ENCODE data around the gene SKIC2. TPM values are rescaled to one million over a fixed set of nuclear protein-coding genes. Genes with fewer than 3 reads are reported as not detected.
"Not testable (repeated sequence)": the region's sequence is repeated elsewhere in the genome, so short reads cannot be mapped to it uniquely, and the experiment has no call there.

The SKIC2 gene
- total and polyA plus RNA-seq, 2 donors (not counting 1 experiment from before 2014, with no cell fraction given): 21.6 to 58.0 TPM

GRCh38 chr6:31978831-31979230, 19.9 kb downstream of the SKIC2 start:
- Histone ChIP-seq H3K4me2 (ENCODE audit: extremely low read depth, insufficient read depth, low read length) (no peak overlapping the region), H4K20me1 (ENCODE audit: control insufficient read depth, extremely low read depth, insufficient read depth, low read length) (no peaks in the 10 kb centered on the region), H3K9ac (ENCODE audit: insufficient read depth, low read length) (no peak overlapping the region), H3K27me3 (ENCODE audit: control insufficient read depth, insufficient read depth, low read length) (no peaks in the 10 kb centered on the region), H3K4me1 (ENCODE audit: control insufficient read depth, extremely low read depth, insufficient read depth, low read length) (no peaks in the 10 kb centered on the region), H3K4me3 (replicated peaks in 1 of 4; ENCODE audit: control extremely low read depth in 1 of 4, insufficient read depth in 1 of 4, low read depth in 3 of 4, low read length in 4 of 4) (no peak overlapping the region), H3K36me3 (ENCODE audit: control insufficient read depth, insufficient read depth, low read length) (peaks cover 2% of the 10 kb centered on the region), H2AFZ (ENCODE audit: low read length) (no peak overlapping the region), H3K27ac (ENCODE audit: insufficient read depth, low read length) (no peak overlapping the region), H3K79me2 (ENCODE audit: control insufficient read depth, insufficient read depth, low read length) (peaks cover 2% of the 10 kb centered on the region), H3K9me3 (ENCODE audit: control insufficient read depth, insufficient read depth, low read depth, low read length) (no peaks in the 10 kb centered on the region)
- TF ChIP-seq EZH2 (IDR thresholded peaks at IDR 0.05; ENCODE audit: low read length, missing control alignments): no peak
- no peak for TF ChIP-seq CTCF (conservative IDR thresholded peaks at IDR 0.05 in 1 of 2, IDR thresholded peaks at IDR 0.05 in 1 of 2; ENCODE audit: low read depth in 1 of 2, low read length in 2 of 2)
- no peak for DNase-seq (ENCODE audit: low read depth in 2 of 2)

GRCh38 chr6:31979238-31979898, 20.4 kb downstream of the SKIC2 start:
- H3K9me3 ChIP-seq (ENCODE audit: control insufficient read depth, insufficient read depth, low read depth, low read length): no peaks in the 10 kb centered on the region
- H2AFZ ChIP-seq (ENCODE audit: low read length): no peak overlapping the region
- TF ChIP-seq EZH2 (IDR thresholded peaks at IDR 0.05; ENCODE audit: low read length, missing control alignments) (no peak), CTCF (conservative IDR thresholded peaks at IDR 0.05 in 1 of 2, IDR thresholded peaks at IDR 0.05 in 1 of 2; ENCODE audit: low read depth in 1 of 2, low read length in 2 of 2) (no peak)
- H3K27ac ChIP-seq (ENCODE audit: insufficient read depth, low read length): no peak overlapping the region
- no peaks in the 10 kb centered on the region for H3K79me2 ChIP-seq (ENCODE audit: control insufficient read depth, insufficient read depth, low read length)
- peaks cover 2% of the 10 kb centered on the region for H3K36me3 ChIP-seq (ENCODE audit: control insufficient read depth, insufficient read depth, low read length)
- no peak overlapping the region for H3K9ac ChIP-seq (ENCODE audit: insufficient read depth, low read length)
- DNase-seq (ENCODE audit: low read depth in 2 of 2): no peak
- H3K4me1 ChIP-seq (ENCODE audit: control insufficient read depth, extremely low read depth, insufficient read depth, low read length): no peaks in the 10 kb centered on the region
- H3K4me3 ChIP-seq (replicated peaks in 1 of 4; ENCODE audit: control extremely low read depth in 1 of 4, insufficient read depth in 1 of 4, low read depth in 3 of 4, low read length in 4 of 4): no peak overlapping the region
- no peak overlapping the region for H3K4me2 ChIP-seq (ENCODE audit: extremely low read depth, insufficient read depth, low read length)
- no peaks in the 10 kb centered on the region for H3K27me3 ChIP-seq (ENCODE audit: control insufficient read depth, insufficient read depth, low read length)
- H4K20me1 ChIP-seq (ENCODE audit: control insufficient read depth, extremely low read depth, insufficient read depth, low read length): no peaks in the 10 kb centered on the region

DNA sequence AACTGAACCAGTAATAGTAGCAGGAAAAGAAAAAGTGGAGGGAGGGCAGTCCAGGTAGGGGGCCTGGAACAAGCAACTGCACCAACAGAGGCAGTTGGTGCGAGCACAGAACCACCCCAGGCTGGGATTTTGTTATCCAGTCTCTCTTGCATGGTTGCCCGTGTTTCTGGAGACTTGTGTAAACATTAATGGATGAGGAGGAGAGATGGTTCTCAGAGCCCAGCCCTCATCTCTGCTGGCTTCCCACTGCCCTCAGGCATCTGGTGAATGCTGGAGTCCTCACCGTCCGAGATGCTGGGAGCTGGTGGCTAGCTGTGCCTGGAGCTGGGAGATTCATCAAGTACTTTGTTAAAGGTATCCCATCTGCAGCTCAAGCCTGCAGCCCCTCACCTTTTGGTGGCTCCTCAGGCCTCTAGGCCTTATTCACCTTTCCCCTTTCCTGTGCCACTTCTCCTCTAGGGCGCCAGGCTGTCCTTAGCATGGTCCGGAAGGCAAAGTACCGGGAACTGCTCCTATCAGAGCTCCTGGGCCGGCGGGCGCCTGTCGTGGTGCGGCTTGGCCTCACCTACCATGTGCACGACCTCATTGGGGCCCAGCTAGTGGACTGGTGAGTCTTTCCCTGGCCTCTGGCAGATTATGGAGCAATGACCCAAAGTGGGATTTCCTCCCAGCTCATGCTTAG, 21.4 kb downstream of the SKIC2 start:
- not testable (repeated sequence) for H3K4me3 ChIP-seq (replicated peaks in 1 of 4; ENCODE audit: control extremely low read depth in 1 of 4, insufficient read depth in 1 of 4, low read depth in 3 of 4, low read length in 4 of 4); H3K4me2 ChIP-seq (ENCODE audit: extremely low read depth, insufficient read depth, low read length); DNase-seq (ENCODE audit: low read depth in 2 of 2); H4K20me1 ChIP-seq (ENCODE audit: control insufficient read depth, extremely low read depth, insufficient read depth, low read length); H3K27me3 ChIP-seq (ENCODE audit: control insufficient read depth, insufficient read depth, low read length); H3K79me2 ChIP-seq (ENCODE audit: control insufficient read depth, insufficient read depth, low read length); H3K9ac ChIP-seq (ENCODE audit: insufficient read depth, low read length); H3K36me3 ChIP-seq (ENCODE audit: control insufficient read depth, insufficient read depth, low read length); H3K9me3 ChIP-seq (ENCODE audit: control insufficient read depth, insufficient read depth, low read depth, low read length); H3K27ac ChIP-seq (ENCODE audit: insufficient read depth, low read length); H3K4me1 ChIP-seq (ENCODE audit: control insufficient read depth, extremely low read depth, insufficient read depth, low read length); H2AFZ ChIP-seq (ENCODE audit: low read length)

DNA sequence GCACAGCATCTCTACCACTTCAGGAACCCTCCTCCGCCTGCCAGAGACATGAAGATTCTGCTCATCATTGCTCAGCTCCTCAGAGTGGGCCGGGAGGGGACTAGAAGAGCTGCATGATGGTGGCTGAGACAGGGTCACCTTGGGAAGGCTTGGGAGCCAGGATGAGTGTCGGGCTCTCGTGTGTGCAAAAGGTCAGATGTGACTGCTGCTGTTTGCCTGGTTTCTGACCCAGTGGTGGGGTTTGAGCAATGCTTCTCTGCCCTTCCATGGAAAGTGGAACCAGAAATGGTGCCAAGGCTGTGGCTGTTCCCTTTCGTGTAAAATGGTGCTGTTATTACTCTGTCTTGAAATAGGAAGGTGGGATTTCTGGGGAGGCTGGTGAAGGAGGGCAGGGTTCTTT, 22.0 kb downstream of the SKIC2 start:
- not testable (repeated sequence) for H3K9me3 ChIP-seq (ENCODE audit: control insufficient read depth, insufficient read depth, low read depth, low read length); H3K4me1 ChIP-seq (ENCODE audit: control insufficient read depth, extremely low read depth, insufficient read depth, low read length); H3K9ac ChIP-seq (ENCODE audit: insufficient read depth, low read length); H3K79me2 ChIP-seq (ENCODE audit: control insufficient read depth, insufficient read depth, low read length); H3K4me2 ChIP-seq (ENCODE audit: extremely low read depth, insufficient read depth, low read length); DNase-seq (ENCODE audit: low read depth in 2 of 2); H3K4me3 ChIP-seq (replicated peaks in 1 of 4; ENCODE audit: control extremely low read depth in 1 of 4, insufficient read depth in 1 of 4, low read depth in 3 of 4, low read length in 4 of 4); H2AFZ ChIP-seq (ENCODE audit: low read length); H3K27me3 ChIP-seq (ENCODE audit: control insufficient read depth, insufficient read depth, low read length); H4K20me1 ChIP-seq (ENCODE audit: control insufficient read depth, extremely low read depth, insufficient read depth, low read length); H3K27ac ChIP-seq (ENCODE audit: insufficient read depth, low read length); H3K36me3 ChIP-seq (ENCODE audit: control insufficient read depth, insufficient read depth, low read length)

DNA sequence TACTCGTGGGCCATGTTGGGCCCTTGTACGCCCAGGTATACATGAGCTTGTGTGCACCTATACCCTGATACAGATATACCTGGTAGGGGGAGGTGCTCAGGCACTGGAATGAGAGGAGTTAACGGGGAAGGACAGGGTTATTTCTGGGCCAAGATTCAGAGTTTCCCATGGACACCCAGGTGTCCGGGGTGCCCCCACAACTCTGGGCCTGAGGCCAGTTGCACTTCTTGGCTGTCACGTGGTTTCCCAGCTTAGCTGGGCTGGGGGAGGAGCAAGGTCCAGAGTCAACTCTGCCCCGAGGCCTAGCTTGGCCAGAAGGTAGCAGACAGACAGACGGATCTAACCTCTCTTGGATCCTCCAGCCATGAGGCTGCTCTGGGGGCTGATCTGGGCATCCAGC, 22.8 kb downstream of the SKIC2 start, which contains the start of gene C4A:
TSS of gene C4A (plus strand) at position 314 of the 400 bp plus-strand sequence. CDS start at position 365, 51 bp downstream.
- H3K27ac ChIP-seq (ENCODE audit: insufficient read depth, low read length); H3K4me1 ChIP-seq (ENCODE audit: control insufficient read depth, extremely low read depth, insufficient read depth, low read length); DNase-seq (ENCODE audit: low read depth in 2 of 2): not testable (repeated sequence)

More for the DNA sequence above, 22.8 kb downstream of the SKIC2 start, which contains the start of gene C4A:
- not testable (repeated sequence) for H2AFZ ChIP-seq (ENCODE audit: low read length); H3K4me3 ChIP-seq (replicated peaks in 1 of 4; ENCODE audit: control extremely low read depth in 1 of 4, insufficient read depth in 1 of 4, low read depth in 3 of 4, low read length in 4 of 4); H3K9ac ChIP-seq (ENCODE audit: insufficient read depth, low read length); H3K27me3 ChIP-seq (ENCODE audit: control insufficient read depth, insufficient read depth, low read length); H4K20me1 ChIP-seq (ENCODE audit: control insufficient read depth, extremely low read depth, insufficient read depth, low read length); H3K79me2 ChIP-seq (ENCODE audit: control insufficient read depth, insufficient read depth, low read length); H3K4me2 ChIP-seq (ENCODE audit: extremely low read depth, insufficient read depth, low read length); H3K36me3 ChIP-seq (ENCODE audit: control insufficient read depth, insufficient read depth, low read length); H3K9me3 ChIP-seq (ENCODE audit: control insufficient read depth, insufficient read depth, low read depth, low read length)

Data from fibroblast of lung (primary cell).